Measurements from ENCODE around the gene CCDC187.

Gene CCDC187

GRCh38 chr9:136336881-136337280, 33.0 kb upstream of the CCDC187 start:
- Histone ChIP-seq H3K36me3 (ENCODE audit: insufficient read depth, low read length) (peaks cover 4% of the 10 kb centered on the region; the same call in 1 of the 2 replicates), H4K20me1 (ENCODE audit: insufficient read depth, low read length) (no peaks in the 10 kb centered on the region; the same call in none of the 2 replicates), H3K4me1 (ENCODE audit: insufficient read depth, low read length) (no peaks in the 10 kb centered on the region), H3K4me3 (ENCODE audit: low read depth in 1 of 2, low read length in 2 of 2) (no peak overlapping the region), H3K27me3 (ENCODE audit: insufficient read depth, low read length, poor library complexity) (no peaks in the 10 kb centered on the region), H3K4me2 (ENCODE audit: insufficient read depth, low read length) (no peak overlapping the region), H2AFZ (ENCODE audit: low read depth, low read length) (no peak overlapping the region), H3K9me3 (ENCODE audit: insufficient read depth, low read length, severe bottlenecking) (no peaks in the 10 kb centered on the region), H3K79me2 (ENCODE audit: insufficient read depth, low read length) (no peaks in the 10 kb centered on the region), H3K27ac (ENCODE audit: low read length) (no peak overlapping the region), H3K9ac (ENCODE audit: low read depth, low read length) (no peak overlapping the region)
- DNase-seq (no peak), ATAC-seq (ENCODE audit: insufficient read depth, low read depth) (no peak)
- TF ChIP-seq EZH2 (IDR thresholded peaks at IDR 0.05; ENCODE audit: borderline replicate concordance, low read depth, low read length, severe bottlenecking) = no peak
- TF ChIP-seq, protein P1, sequence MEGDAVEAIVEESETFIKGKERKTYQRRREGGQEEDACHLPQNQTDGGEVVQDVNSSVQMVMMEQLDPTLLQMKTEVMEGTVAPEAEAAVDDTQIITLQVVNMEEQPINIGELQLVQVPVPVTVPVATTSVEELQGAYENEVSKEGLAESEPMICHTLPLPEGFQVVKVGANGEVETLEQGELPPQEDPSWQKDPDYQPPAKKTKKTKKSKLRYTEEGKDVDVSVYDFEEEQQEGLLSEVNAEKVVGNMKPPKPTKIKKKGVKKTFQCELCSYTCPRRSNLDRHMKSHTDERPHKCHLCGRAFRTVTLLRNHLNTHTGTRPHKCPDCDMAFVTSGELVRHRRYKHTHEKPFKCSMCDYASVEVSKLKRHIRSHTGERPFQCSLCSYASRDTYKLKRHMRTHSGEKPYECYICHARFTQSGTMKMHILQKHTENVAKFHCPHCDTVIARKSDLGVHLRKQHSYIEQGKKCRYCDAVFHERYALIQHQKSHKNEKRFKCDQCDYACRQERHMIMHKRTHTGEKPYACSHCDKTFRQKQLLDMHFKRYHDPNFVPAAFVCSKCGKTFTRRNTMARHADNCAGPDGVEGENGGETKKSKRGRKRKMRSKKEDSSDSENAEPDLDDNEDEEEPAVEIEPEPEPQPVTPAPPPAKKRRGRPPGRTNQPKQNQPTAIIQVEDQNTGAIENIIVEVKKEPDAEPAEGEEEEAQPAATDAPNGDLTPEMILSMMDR (IDR thresholded peaks at IDR 0.05; ENCODE audit: borderline replicate concordance, extremely low read depth, low read length, poor library complexity, severe bottlenecking) = no peak

- no peak overlapping the region for H3K27ac ChIP-seq (ENCODE audit: low read length)
- no peaks in the 10 kb centered on the region for H3K9me3 ChIP-seq (ENCODE audit: insufficient read depth, low read length, severe bottlenecking)
- H3K79me2 ChIP-seq (ENCODE audit: insufficient read depth, low read length) = no peaks in the 10 kb centered on the region
- H3K4me2 ChIP-seq (ENCODE audit: insufficient read depth, low read length) = no peak overlapping the region
- H2AFZ ChIP-seq (ENCODE audit: low read depth, low read length) = no peak overlapping the region
- no peak overlapping the region for H3K9ac ChIP-seq (ENCODE audit: low read depth, low read length)
- TF ChIP-seq, protein P1 (IDR thresholded peaks at IDR 0.05; ENCODE audit: borderline replicate concordance, extremely low read depth, low read length, poor library complexity, severe bottlenecking) = no peak
- no peak for TF ChIP-seq EZH2 (IDR thresholded peaks at IDR 0.05; ENCODE audit: borderline replicate concordance, low read depth, low read length, severe bottlenecking)
- peaks cover 4% of the 10 kb centered on the region; the same call in 1 of the 2 replicates for H3K36me3 ChIP-seq (ENCODE audit: insufficient read depth, low read length)
- H3K4me1 ChIP-seq (ENCODE audit: insufficient read depth, low read length) = no peaks in the 10 kb centered on the region
- no peaks in the 10 kb centered on the region for H3K27me3 ChIP-seq (ENCODE audit: insufficient read depth, low read length, poor library complexity)
- H4K20me1 ChIP-seq (ENCODE audit: insufficient read depth, low read length) = no peaks in the 10 kb centered on the region; the same call in none of the 2 replicates
- no peak overlapping the region for H3K4me3 ChIP-seq (ENCODE audit: low read depth in 1 of 2, low read length in 2 of 2)
- DNase-seq (no peak), ATAC-seq (ENCODE audit: insufficient read depth, low read depth) (no peak)
These were observed 32.4 kb upstream of the CCDC187 start for GRCh38 chr9:136336156-136336870.

DNA sequence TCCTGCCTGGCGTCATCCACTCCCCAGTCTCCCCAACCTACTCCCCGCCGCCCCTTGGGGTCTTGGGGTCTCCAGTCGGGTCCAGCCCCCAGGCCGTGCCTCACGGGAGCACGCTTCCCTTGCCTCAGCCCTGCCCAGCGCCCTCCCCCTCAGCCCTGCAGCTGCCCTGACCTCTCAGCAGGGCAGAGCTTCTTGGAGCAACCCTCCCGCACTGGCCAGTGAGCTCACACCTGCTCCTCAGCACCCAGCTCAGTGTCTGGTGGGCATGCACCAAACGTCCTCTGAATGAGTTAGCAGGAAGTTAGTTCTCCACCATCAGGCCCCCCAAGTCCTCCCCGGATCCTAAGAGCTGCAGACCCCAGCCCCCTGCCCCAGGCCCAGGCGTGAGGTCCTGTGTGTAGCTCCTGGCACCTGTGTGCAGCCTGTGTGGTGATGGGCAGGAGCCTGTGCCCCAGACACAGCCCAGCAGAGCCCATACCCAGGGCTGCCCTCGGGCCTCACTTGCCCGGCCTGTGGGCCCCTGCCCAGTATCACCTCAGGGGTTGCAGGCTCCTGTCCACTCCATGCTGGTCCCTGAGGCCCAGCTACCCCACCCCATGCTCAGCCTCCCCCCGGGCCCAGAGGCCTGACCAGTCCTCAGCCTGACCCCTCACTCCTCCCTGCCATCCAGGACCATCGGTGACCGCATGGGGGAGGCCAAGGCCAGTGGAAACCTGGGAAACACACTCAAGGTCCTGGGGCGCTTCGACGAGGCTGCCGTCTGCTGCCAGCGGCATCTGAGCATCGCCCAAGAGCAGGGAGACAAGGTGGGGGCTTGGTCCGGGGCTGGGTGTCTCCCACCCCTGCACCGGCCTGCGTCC, 31.6 kb upstream of the CCDC187 start:
- peaks cover 4% of the 10 kb centered on the region; the same call in 1 of the 2 replicates for H3K36me3 ChIP-seq (ENCODE audit: insufficient read depth, low read length)

More for the DNA sequence above, 31.6 kb upstream of the CCDC187 start:
- DNase-seq (no peak), ATAC-seq (ENCODE audit: insufficient read depth, low read depth) (no peak)
- H3K9ac ChIP-seq (ENCODE audit: low read depth, low read length) = no peak overlapping the region
- no peak overlapping the region for H3K4me2 ChIP-seq (ENCODE audit: insufficient read depth, low read length)
- H3K27me3 ChIP-seq (ENCODE audit: insufficient read depth, low read length, poor library complexity) = no peaks in the 10 kb centered on the region
- no peaks in the 10 kb centered on the region for H3K79me2 ChIP-seq (ENCODE audit: insufficient read depth, low read length)
- no peaks in the 10 kb centered on the region for H3K9me3 ChIP-seq (ENCODE audit: insufficient read depth, low read length, severe bottlenecking)
- H2AFZ ChIP-seq (ENCODE audit: low read depth, low read length) = no peak overlapping the region
- TF ChIP-seq, protein P1 (IDR thresholded peaks at IDR 0.05; ENCODE audit: borderline replicate concordance, extremely low read depth, low read length, poor library complexity, severe bottlenecking) = no peak
- no peak for TF ChIP-seq EZH2 (IDR thresholded peaks at IDR 0.05; ENCODE audit: borderline replicate concordance, low read depth, low read length, severe bottlenecking)
- peaks cover 3% of the 10 kb centered on the region for H4K20me1 ChIP-seq (ENCODE audit: insufficient read depth, low read length)
- no peak overlapping the region for H3K4me3 ChIP-seq (ENCODE audit: low read depth in 1 of 2, low read length in 2 of 2)
- H3K4me1 ChIP-seq (ENCODE audit: insufficient read depth, low read length) = no peaks in the 10 kb centered on the region
- H3K27ac ChIP-seq (ENCODE audit: low read length) = no peak overlapping the region
